Loucy (cell line): ENCODE results near the gene DERA.
"Not testable (repeated sequence)": the region's sequence is repeated elsewhere in the genome, so short reads cannot be mapped to it uniquely, and the experiment has no call there.

Experiments
- H2AFZ ChIP-seq: fragments of 200-600 bp; sonication (generic); 2 replicates; pipeline ENCODE4 v1.6.0; 2016; ENCODE audit warnings: antibody characterized with exemption, mild to moderate bottlenecking, low read length, moderate library complexity
- H3F3A ChIP-seq: fragments of 200-600 bp; 2 replicates; pipeline ENCODE4 v1.6.0; 2016; ENCODE audit warnings: antibody characterized with exemption, low read depth, mild to moderate bottlenecking
- H3K27me3 ChIP-seq: fragments of 200-600 bp; sonication (generic); 2 replicates; pipeline ENCODE4 v1.6.1; 2014; ENCODE audit warnings: low read length, mild to moderate bottlenecking; ENCODE audit not compliant: insufficient read depth, poor library complexity, severe bottlenecking
- H3K36me3 ChIP-seq: fragments of 200-600 bp; sonication (generic); 2 replicates; pipeline ENCODE4 v1.6.1; 2016; ENCODE audit warnings: low read length; ENCODE audit not compliant: insufficient read depth
- H3K4me1 ChIP-seq: fragments of 200-600 bp; sonication (generic); 2 replicates; pipeline ENCODE4 v1.5.1; 2014; ENCODE audit warnings: low read length, mild to moderate bottlenecking; ENCODE audit not compliant: insufficient read depth, poor library complexity, severe bottlenecking
- H3K4me2 ChIP-seq: fragments of 200-600 bp; sonication (generic); 2 replicates; pipeline ENCODE4 v1.6.0; 2014; ENCODE audit warnings: antibody characterized with exemption, low read length, low read depth, mild to moderate bottlenecking; ENCODE audit not compliant: poor library complexity, severe bottlenecking
- H3K4me3 ChIP-seq: fragments of 200-600 bp; sonication (generic); 2 replicates; pipeline ENCODE4 v1.5.1; 2014; ENCODE audit warnings: low read length, mild to moderate bottlenecking, mixed read lengths; ENCODE audit not compliant: poor library complexity, severe bottlenecking
- H3K79me2 ChIP-seq: fragments of 200-600 bp; sonication (generic); 2 replicates; pipeline ENCODE4 v1.6.1; 2014; ENCODE audit warnings: low read length; ENCODE audit not compliant: insufficient read depth
- H3K9ac ChIP-seq: fragments of 200-600 bp; sonication (generic); 2 replicates; pipeline ENCODE4 v1.6.0; 2014; ENCODE audit warnings: mild to moderate bottlenecking, low read depth, low read length, moderate library complexity; ENCODE audit not compliant: poor library complexity, severe bottlenecking
- H3K9me2 ChIP-seq: fragments of 200-600 bp; sonication (generic); replicated peaks from 2 replicates; pipeline ENCODE4 v1.6.1; 2016; ENCODE audit warnings: low read depth, low read length, mixed read lengths
- H3K9me3 ChIP-seq: fragments of 200-600 bp; sonication (generic); 2 replicates; pipeline ENCODE4 v1.6.1; 2014; ENCODE audit warnings: mild to moderate bottlenecking, antibody characterized with exemption, low read length, low read depth; ENCODE audit not compliant: insufficient read depth
- H4K20me1 ChIP-seq: fragments of 200-600 bp; sonication (generic); 2 replicates; pipeline ENCODE4 v1.6.0; 2014; ENCODE audit warnings: antibody characterized with exemption, low read length, mild to moderate bottlenecking; ENCODE audit not compliant: insufficient read depth, poor library complexity, severe bottlenecking
- EZH2phosphoT487 ChIP-seq: fragments of 200-600 bp; IDR thresholded peaks from 2 replicates; pipeline ENCODE4 v1.6.1; 2018; ENCODE audit warnings: antibody characterized with exemption, mild to moderate bottlenecking, moderate library complexity, borderline replicate concordance
- TF ChIP-seq, protein P1 (sequence below): fragments of 200-600 bp; sonication (generic); conservative IDR thresholded peaks from 2 replicates; pipeline ENCODE4 v1.5.1; 2014; ENCODE audit warnings: mild to moderate bottlenecking, antibody characterized with exemption, low read length

The DERA gene

DNA sequence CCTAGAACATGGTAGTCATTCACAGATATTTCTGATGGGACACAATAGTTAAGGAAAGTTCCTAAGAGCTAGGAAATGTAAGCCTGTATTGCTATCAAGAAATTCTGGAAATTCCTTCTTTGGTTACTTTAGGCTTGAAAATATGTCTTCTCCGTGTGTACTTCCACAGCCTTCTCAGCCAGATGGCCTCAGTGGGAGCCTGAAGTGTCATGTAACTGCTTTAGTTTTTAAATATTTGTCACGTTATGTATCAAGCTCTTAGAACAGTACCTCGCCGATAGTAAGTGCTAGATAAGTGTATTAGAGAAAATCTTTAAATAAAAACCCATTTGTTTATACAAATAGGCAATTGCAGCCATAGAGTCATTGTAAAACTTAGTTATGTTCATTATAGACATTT lies 95.6 kb downstream of the DERA start:
- no peak for TF ChIP-seq EZH2phosphoT487
- TF ChIP-seq, protein P1, sequence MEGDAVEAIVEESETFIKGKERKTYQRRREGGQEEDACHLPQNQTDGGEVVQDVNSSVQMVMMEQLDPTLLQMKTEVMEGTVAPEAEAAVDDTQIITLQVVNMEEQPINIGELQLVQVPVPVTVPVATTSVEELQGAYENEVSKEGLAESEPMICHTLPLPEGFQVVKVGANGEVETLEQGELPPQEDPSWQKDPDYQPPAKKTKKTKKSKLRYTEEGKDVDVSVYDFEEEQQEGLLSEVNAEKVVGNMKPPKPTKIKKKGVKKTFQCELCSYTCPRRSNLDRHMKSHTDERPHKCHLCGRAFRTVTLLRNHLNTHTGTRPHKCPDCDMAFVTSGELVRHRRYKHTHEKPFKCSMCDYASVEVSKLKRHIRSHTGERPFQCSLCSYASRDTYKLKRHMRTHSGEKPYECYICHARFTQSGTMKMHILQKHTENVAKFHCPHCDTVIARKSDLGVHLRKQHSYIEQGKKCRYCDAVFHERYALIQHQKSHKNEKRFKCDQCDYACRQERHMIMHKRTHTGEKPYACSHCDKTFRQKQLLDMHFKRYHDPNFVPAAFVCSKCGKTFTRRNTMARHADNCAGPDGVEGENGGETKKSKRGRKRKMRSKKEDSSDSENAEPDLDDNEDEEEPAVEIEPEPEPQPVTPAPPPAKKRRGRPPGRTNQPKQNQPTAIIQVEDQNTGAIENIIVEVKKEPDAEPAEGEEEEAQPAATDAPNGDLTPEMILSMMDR = no peak
- H3K79me2 ChIP-seq = no peaks in the 10 kb centered on the region
- no peaks in the 10 kb centered on the region for H3K36me3 ChIP-seq
- H3K9me3 ChIP-seq = no peaks in the 10 kb centered on the region
- H3K9ac ChIP-seq = no peak overlapping the region
- H3K4me3 ChIP-seq = no peak overlapping the region
- H3K9me2 ChIP-seq = no peaks in the 10 kb centered on the region
- no peaks in the 10 kb centered on the region for H3F3A ChIP-seq
- no peak overlapping the region for H3K4me2 ChIP-seq
- H3K27me3 ChIP-seq = no peaks in the 10 kb centered on the region
- H2AFZ ChIP-seq = no peak overlapping the region
- no peaks in the 10 kb centered on the region for H3K4me1 ChIP-seq
- H4K20me1 ChIP-seq = no peaks in the 10 kb centered on the region

DNA sequence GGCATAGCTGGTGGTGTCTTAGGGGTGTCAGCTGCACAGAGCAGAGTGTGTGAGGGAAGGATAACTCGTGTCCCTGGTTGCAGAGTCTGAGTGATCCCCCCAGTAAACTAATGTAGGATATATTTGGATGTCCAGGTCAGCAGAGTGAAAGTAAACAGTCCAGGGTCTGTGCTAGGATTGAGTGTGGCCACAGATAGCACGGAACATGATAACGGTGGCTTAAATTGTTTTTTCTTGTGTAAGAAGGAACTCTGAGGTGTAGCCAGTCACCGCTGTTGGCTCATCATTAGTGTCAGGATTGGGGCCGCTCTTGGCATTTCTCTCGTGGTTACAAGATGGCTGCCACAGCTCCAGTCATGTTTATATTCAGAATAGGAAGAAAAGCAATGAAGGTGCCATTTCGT lies 97.3 kb downstream of the DERA start:
- no peak for TF ChIP-seq EZH2phosphoT487
- TF ChIP-seq, protein P1 = no peak
- Histone ChIP-seq H3K4me1 (no peaks in the 10 kb centered on the region), H2AFZ (no peak overlapping the region), H4K20me1 (no peaks in the 10 kb centered on the region), H3K4me3 (no peak overlapping the region), H3F3A (no peaks in the 10 kb centered on the region), H3K36me3 (no peaks in the 10 kb centered on the region), H3K9me3 (no peaks in the 10 kb centered on the region), H3K27me3 (no peaks in the 10 kb centered on the region), H3K9me2 (no peaks in the 10 kb centered on the region), H3K9ac (no peak overlapping the region), H3K4me2 (no peak overlapping the region), H3K79me2 (no peaks in the 10 kb centered on the region)

DNA sequence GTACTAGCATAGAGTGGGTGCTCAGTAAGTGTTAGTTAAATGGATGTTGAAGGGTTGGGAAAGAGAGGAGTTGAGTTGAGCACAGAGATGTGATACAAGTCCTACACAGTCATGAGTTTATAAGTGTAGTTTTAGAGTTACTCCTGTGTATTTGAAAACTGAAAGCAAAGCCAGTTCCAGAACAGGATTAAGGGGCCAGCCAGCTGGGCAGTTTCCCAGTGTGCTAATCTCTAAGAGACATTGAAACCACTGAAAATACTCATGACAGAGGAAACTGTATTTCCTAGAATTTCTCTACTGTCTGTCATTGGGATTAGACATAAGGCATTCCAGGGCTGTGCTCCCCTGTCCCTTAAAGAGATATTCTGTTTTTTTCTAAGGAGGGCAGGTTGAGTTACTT lies 101.0 kb downstream of the DERA start:
- H4K20me1 ChIP-seq = no peaks in the 10 kb centered on the region
- H3K27me3 ChIP-seq = no peaks in the 10 kb centered on the region
- no peak overlapping the region for H2AFZ ChIP-seq
- H3K79me2 ChIP-seq = no peaks in the 10 kb centered on the region
- H3K4me2 ChIP-seq = no peak overlapping the region
- H3K4me3 ChIP-seq = no peak overlapping the region
- H3K9me2 ChIP-seq = no peaks in the 10 kb centered on the region
- H3F3A ChIP-seq = no peaks in the 10 kb centered on the region
- H3K36me3 ChIP-seq = 0 out of 2 replicates have a peak, but pooled peaks cover 7% of the 10 kb centered on the region
- no peak overlapping the region for H3K9ac ChIP-seq
- TF ChIP-seq EZH2phosphoT487 = no peak
- TF ChIP-seq, protein P1 = no peak
- no peaks in the 10 kb centered on the region for H3K4me1 ChIP-seq
- H3K9me3 ChIP-seq = peaks cover 7% of the 10 kb centered on the region; the same call in 1 of the 2 replicates

DNA sequence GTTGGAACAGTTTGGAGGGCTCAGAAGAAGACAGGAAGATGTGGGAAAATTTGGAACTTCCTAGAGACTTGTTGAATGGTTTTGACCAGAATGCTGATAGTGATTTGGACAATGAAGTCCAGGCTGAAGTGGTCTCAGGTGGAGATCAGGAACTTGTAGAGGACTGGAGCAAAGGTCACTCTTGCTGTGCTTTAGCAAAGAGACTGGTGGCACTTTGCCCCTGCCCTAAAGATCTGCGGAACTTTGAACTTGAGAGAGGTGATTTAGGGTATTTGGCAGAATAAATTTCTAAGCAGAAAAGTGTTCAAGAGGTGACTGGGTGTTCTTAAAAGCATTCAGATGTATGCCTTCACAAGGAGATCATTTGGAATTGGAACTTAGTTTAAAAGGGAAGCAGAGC lies 102.6 kb downstream of the DERA start:
- not testable (repeated sequence) for H3K4me1 ChIP-seq, H3K9me3 ChIP-seq, H3K36me3 ChIP-seq, H3K27me3 ChIP-seq, H3K4me3 ChIP-seq, H3K9ac ChIP-seq, H2AFZ ChIP-seq, H4K20me1 ChIP-seq, H3F3A ChIP-seq, H3K79me2 ChIP-seq, H3K4me2 ChIP-seq, H3K9me2 ChIP-seq

DNA sequence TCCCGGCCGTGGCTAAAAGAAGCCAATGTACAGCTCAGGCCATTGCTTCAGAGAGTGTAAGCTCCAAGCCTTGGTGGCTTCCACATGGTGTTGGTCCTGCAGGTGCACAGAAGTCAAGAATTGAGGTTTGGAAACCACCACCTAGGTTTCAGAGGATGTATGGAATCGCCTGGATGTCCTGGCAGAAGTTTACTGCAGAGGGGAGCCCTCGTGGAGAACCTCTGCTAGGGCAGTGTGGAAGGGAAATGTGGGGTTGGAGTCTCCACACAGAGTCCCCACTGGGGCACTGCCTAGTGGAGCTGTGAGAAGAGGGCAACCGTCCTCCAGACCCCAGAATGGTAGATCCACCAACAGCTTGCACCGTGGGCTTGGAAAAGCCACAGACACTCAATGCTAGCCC lies 103.3 kb downstream of the DERA start:
- H3K4me1 ChIP-seq, H3F3A ChIP-seq, H3K27me3 ChIP-seq, H4K20me1 ChIP-seq, H3K9me3 ChIP-seq, H2AFZ ChIP-seq, H3K4me3 ChIP-seq, H3K9me2 ChIP-seq, H3K79me2 ChIP-seq, H3K9ac ChIP-seq, H3K36me3 ChIP-seq, H3K4me2 ChIP-seq: not testable (repeated sequence)
